Esophagus (tissue), 2 donors: ENCODE results near the gene PPP1R9B. TPM values are rescaled to one million over a fixed set of nuclear protein-coding genes. Genes with fewer than 3 reads are reported as not detected.

Experiments used
- H3K27ac ChIP-seq, 2 donors: one replicate each; pipeline ENCODE4 v1.5.1; 2013; ENCODE audit warnings: low read depth in 2 of 2, mild to moderate bottlenecking in 2 of 2, inconsistent platforms in 1 of 2, low read length in 1 of 2, moderate library complexity in 1 of 2
- H3K27me3 ChIP-seq, 2 donors: one replicate each; pipeline ENCODE4 v1.6.1; 2013; ENCODE audit warnings: low read length in 2 of 2, control low read depth in 1 of 2, mild to moderate bottlenecking in 1 of 2; ENCODE audit not compliant: insufficient read depth in 2 of 2, control insufficient read depth in 1 of 2
- H3K36me3 ChIP-seq, 2 donors: one replicate each; pipeline ENCODE4 v1.6.1; 2013; ENCODE audit warnings: low read length in 1 of 2; ENCODE audit not compliant: control insufficient read depth in 2 of 2, insufficient read depth in 2 of 2
- H3K4me1 ChIP-seq, 2 donors: one replicate each; pipeline ENCODE4 v1.6.1; 2013; ENCODE audit warnings: low read length in 1 of 2; ENCODE audit not compliant: control insufficient read depth in 2 of 2, insufficient read depth in 2 of 2
- H3K4me3 ChIP-seq, 2 donors: one replicate each; pipeline ENCODE4 v1.5.1; 2013; ENCODE audit warnings: low read length in 2 of 2, mild to moderate bottlenecking in 2 of 2, low read depth in 1 of 2, moderate library complexity in 1 of 2
- H3K9me3 ChIP-seq, 2 donors: one replicate each; pipeline ENCODE4 v1.6.1; 2013; ENCODE audit warnings: mild to moderate bottlenecking in 2 of 2, low read depth in 1 of 2, low read length in 1 of 2, moderate library complexity in 1 of 2; ENCODE audit not compliant: control insufficient read depth in 2 of 2, insufficient read depth in 1 of 2
- WGBS, 2 donors: extraction: QIAGEN DNeasy Blood & Tissue Kit; methylation state at CpG; one replicate each; pipeline ENCODE4 v1.1.7; 2013; 5-methylcytosine and 5-hydroxymethylcytosine counted together
- polyA plus RNA-seq, 2 donors: library from polyadenylated mRNA; stranded (reverse); fragments of 200-250 nt; gene quantifications; one replicate each; pipeline ENCODE4 v1.2.3, GENCODE V29; 2013
- donor health status: healthy with polysubstance abuse.
- donor health status: Bipolar disorder and iron deficiency.

The PPP1R9B gene
- polyA plus RNA-seq, 2 donors: 15.4 to 31.3 TPM

DNA sequence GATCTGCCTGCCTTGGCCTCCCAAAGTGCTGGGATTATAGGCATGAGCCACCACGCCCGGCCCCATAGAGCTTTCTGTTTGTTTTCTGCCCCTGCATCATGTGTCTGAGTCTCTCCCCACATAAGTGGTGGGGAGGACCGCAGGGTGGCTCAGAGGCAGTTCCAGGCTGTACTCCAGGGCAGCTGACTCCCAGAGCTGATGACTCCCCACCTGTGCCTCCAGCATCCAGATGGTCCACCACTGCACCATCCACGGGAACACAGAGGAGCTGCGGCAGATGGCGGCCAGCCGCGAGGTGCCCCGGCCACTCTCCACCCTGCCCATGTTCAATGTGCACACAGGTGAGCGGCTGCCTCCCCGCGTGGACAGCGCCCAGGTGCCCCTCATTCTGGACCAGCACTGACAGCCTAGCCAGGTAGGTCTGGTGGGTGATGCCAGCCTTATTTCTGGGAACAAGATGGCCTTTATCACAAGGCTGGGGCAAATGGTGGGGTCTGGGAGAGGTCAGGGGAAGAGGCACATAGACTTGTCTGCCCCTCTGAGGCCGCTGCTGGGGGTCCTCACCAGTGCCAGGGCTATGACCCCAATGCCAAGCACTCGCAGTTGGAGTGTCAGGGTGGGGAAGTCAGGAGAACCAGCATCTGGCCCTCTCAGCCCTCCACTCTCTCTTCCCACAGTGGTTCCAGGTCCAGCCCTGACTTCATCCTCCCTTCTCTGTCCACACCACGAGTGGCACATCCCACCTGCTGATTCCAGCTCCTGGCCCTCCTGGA, 24.7 kb upstream of the PPP1R9B start:
- H3K27me3 ChIP-seq: no peaks in the 10 kb centered on the region
- peaks cover 4 to 13% of the 10 kb centered on the region in 2 donors for H3K4me1 ChIP-seq
- 77 to 87% methylated on average over 16 of the region's 16 CpGs for WGBS, 2 donors
- H3K27ac ChIP-seq: peak overlapping the region in 1 of 2 donors; percentile 40
- H3K9me3 ChIP-seq: no peaks in the 10 kb centered on the region
- no peaks in the 10 kb centered on the region for H3K36me3 ChIP-seq
- no peak overlapping the region for H3K4me3 ChIP-seq

GRCh38 chr17:50174444-50174843, 24.0 kb upstream of the PPP1R9B start:
- no peaks in the 10 kb centered on the region for H3K27me3 ChIP-seq
- no peaks in the 10 kb centered on the region for H3K36me3 ChIP-seq
- H3K4me1 ChIP-seq: peaks cover 4 to 13% of the 10 kb centered on the region in 2 donors
- 78 to 79% methylated on average over 6 of the region's 6 CpGs for WGBS, 2 donors
- H3K27ac ChIP-seq: no peak overlapping the region
- no peak overlapping the region for H3K4me3 ChIP-seq
- H3K9me3 ChIP-seq: no peaks in the 10 kb centered on the region

- peaks cover 4 to 16% of the 10 kb centered on the region in 2 donors for H3K4me1 ChIP-seq
- no peaks in the 10 kb centered on the region for H3K36me3 ChIP-seq
- no peaks in the 10 kb centered on the region for H3K9me3 ChIP-seq
- WGBS, 2 donors: 59 to 70% methylated on average over 10 of the region's 10 CpGs
- no peaks in the 10 kb centered on the region for H3K27me3 ChIP-seq
- H3K4me3 ChIP-seq: no peak overlapping the region
- peak overlapping the region; percentile 63 to 68 for H3K27ac ChIP-seq
Observed at GRCh38 chr17:50173335-50173941, 23.0 kb upstream of the PPP1R9B start.

DNA sequence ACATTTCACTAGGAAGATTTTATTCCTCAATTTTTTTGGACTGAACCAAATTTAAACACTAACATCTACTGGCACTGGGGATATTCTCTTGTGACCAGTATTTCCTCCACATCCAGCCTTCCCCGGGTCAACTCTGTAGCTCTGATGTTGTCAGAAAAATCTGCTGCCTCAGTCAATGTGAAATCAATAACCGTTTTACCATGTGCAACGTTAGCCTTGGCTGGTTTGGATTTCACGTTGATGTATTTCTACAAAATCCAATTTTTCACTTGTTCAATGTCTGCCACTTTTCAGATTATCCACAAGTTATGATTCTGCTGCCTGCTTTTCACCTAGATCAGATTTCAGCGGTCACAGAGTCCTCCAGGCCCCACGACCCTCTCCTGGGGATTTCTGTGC, 22.5 kb upstream of the PPP1R9B start:
- Histone ChIP-seq H3K9me3 (no peaks in the 10 kb centered on the region), H3K27ac (peak overlapping the region; percentile 63 to 68), H3K36me3 (no peaks in the 10 kb centered on the region), H3K4me3 (no peak overlapping the region), H3K27me3 (no peaks in the 10 kb centered on the region), H3K4me1 (peaks cover 3 to 12% of the 10 kb centered on the region in 2 donors)
- WGBS, 2 donors: 64 to 69% methylated on average over 6 of the region's 6 CpGs

DNA sequence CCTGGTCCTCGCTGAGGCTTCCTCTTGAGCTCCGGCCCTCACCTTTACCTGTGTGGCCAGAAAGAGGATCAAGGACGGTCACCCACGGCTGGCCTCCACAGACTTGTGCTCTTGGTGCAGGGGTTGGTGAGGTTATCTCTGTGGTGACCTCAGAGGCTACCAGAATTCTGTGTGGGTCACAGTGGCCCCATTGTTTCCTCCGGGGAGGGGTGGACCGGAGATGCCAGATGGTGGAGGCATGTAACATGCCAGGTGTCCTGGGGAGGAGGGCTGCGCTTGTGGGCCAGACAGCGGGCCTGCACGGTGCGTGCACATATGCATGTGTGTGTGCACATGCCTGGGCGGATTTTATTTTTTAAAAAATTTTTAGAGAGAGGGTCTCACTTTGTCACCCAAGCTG, 21.7 kb upstream of the PPP1R9B start:
- H3K9me3 ChIP-seq: no peaks in the 10 kb centered on the region
- H3K4me3 ChIP-seq: no peak overlapping the region
- 90 to 94% methylated on average over 11 of the region's 11 CpGs for WGBS, 2 donors
- H3K27ac ChIP-seq: no peak overlapping the region
- no peaks in the 10 kb centered on the region for H3K36me3 ChIP-seq
- no peaks in the 10 kb centered on the region for H3K27me3 ChIP-seq
- H3K4me1 ChIP-seq: peaks cover 0 to 5% of the 10 kb centered on the region in 2 donors

DNA sequence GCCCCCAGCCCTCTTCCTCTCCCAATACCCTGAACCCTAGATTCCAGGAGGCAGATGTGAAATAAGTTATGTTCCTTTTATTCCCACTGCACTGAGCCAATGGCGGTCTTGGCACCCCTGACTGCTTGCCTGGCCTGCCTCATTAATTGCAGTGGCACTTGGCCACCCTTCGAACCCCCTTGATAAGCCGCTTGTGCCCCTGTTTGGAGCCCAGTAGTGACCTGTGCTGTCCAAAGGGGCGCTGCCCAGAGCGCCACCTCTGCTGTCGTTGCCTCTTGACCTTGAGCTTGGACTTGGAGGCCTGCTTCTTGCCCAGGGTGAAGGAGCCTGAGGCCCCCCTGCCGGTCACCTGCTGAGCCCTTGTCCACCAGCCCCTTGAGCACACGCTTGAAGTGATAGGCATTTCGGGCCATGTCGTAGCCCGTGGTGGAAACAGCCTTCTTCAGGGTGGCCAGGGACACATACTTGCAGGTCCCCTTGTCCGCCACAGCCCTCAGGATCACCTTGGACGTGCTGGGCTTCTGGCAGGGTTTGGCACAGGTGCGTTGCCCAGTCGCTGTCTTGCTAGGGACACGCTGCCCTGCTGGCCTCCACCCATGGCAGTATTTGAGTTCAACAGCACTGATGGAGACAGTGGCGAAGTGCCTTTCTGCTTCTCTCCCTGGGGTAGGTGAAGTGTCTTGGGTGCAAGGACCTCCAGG, 21.0 kb upstream of the PPP1R9B start:
- Histone ChIP-seq H3K27me3 (no peaks in the 10 kb centered on the region), H3K27ac (no peak overlapping the region), H3K4me1 (peaks cover 0 to 3% of the 10 kb centered on the region in 2 donors), H3K36me3 (no peaks in the 10 kb centered on the region), H3K9me3 (no peaks in the 10 kb centered on the region), H3K4me3 (no peak overlapping the region)
- WGBS, 2 donors: 89 to 93% methylated on average over 17 of the region's 17 CpGs

DNA sequence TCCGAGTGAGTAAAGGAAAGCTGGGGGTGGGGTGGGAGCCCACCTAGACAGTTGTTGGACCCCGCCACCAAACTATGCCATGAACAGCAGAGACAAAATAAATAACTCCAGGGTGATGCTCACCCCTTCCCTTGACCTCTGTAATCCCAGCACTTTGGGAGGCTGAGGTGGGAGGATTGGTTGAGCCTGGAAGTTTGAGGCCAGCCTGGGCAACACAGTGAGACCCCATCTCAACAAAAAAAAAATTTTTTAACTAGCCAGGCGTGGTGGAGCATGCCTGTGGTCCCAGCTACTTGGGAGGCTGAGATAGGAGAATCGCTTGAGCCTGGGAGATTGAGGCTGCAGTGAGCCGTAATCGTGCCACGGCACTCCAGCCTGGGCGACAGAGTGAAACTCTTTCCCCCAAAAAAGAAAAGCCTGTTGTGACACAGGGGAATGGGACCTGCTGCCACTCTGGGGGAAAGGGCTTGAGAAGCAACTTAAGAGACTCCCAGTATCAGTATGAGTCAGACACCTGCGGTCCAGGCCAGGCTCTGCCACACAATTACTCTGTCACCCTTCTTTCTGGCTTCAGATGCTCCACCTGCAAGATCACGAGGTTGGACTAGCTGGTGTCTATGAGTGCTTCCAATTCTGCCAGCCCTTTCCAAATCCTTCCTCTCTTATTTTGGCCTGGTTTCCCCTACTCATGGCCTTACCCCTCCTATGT, 20.3 kb upstream of the PPP1R9B start:
- 81 to 86% methylated on average over 10 of the region's 10 CpGs for WGBS, 2 donors

DNA sequence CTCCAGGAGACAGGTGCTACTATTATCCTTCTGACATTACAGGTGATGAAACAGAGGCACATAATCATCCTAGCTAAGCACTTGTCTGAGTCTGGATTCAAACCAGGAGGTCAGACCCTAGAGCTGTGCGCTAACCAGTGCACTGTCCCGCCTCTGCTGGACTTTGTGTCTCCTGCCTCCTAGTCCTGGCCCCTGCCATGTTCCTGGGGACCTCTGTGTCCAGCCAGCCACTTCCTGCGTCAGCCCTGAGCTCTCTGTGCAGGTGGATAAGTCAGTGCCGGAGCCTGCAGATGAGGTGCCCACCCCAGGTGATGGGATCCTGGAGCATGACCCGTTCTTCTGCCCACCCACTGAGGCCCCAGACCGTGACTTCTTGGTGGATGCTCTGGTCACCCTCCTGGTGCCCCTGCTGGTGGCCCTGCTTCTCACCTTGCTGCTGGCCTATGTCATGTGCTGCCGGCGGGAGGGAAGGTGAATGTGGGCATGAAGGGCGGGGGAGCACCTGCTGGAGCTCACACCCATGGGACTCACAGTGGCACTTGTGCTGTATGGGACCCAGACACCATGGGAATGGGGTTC, 19.5 kb upstream of the PPP1R9B start:
- Histone ChIP-seq H3K36me3 (no peaks in the 10 kb centered on the region), H3K9me3 (no peaks in the 10 kb centered on the region), H3K4me3 (no peak overlapping the region), H3K4me1 (peaks cover 3 to 5% of the 10 kb centered on the region in 2 donors), H3K27me3 (no peaks in the 10 kb centered on the region), H3K27ac (no peak overlapping the region)
- 90 to 93% methylated on average over 9 of the region's 9 CpGs for WGBS, 2 donors

More for the DNA sequence above, 20.3 kb upstream of the PPP1R9B start:
- no peaks in the 10 kb centered on the region for H3K9me3 ChIP-seq
- H3K27me3 ChIP-seq: no peaks in the 10 kb centered on the region
- peaks cover 0 to 3% of the 10 kb centered on the region in 2 donors for H3K4me1 ChIP-seq
- no peak overlapping the region for H3K27ac ChIP-seq
- no peak overlapping the region for H3K4me3 ChIP-seq
- H3K36me3 ChIP-seq: no peaks in the 10 kb centered on the region
